ENCODE measurements around the gene MBD1.

The MBD1 gene

GRCh38 chr18:50285631-50286321 lies 4.5 kb upstream of the MBD1 start:
- Histone ChIP-seq H3K4me3 (replicated peaks; ENCODE audit: insufficient read depth, low read length) (peak overlapping the region; percentile 85; the same call in 1 of the 2 replicates), H3K27me3 (ENCODE audit: insufficient read depth, poor library complexity, severe bottlenecking) (no peaks in the 10 kb centered on the region), H3K27ac (replicated peaks) (no peak overlapping the region)
- no peak for TF ChIP-seq SPI1 (IDR thresholded peaks at IDR 0.05; ENCODE audit: borderline replicate concordance, low read depth)
- TF ChIP-seq GABPA (IDR thresholded peaks at IDR 0.05; ENCODE audit: low read depth) = no peak
- no peak for TF ChIP-seq REST (IDR thresholded peaks at IDR 0.05; ENCODE audit: insufficient replicate concordance, low read depth)
- no peak for TF ChIP-seq POLR2AphosphoS5 (IDR thresholded peaks at IDR 0.05; ENCODE audit: low read depth)
- TF ChIP-seq CTCF (IDR thresholded peaks at IDR 0.05; ENCODE audit: insufficient read depth, low read length) = no peak
- DNase-seq (ENCODE audit: low read depth in 1 of 2, low spot score in 1 of 2) = no peak

- no peak overlapping the region for H3K4me3 ChIP-seq (replicated peaks; ENCODE audit: insufficient read depth, low read length)
- TF ChIP-seq GABPA (IDR thresholded peaks at IDR 0.05; ENCODE audit: low read depth) (no peak), CTCF (IDR thresholded peaks at IDR 0.05; ENCODE audit: insufficient read depth, low read length) (no peak), POLR2AphosphoS5 (IDR thresholded peaks at IDR 0.05; ENCODE audit: low read depth) (no peak), REST (IDR thresholded peaks at IDR 0.05; ENCODE audit: insufficient replicate concordance, low read depth) (no peak), SPI1 (IDR thresholded peaks at IDR 0.05; ENCODE audit: borderline replicate concordance, low read depth) (no peak)
- no peaks in the 10 kb centered on the region for H3K27me3 ChIP-seq (ENCODE audit: insufficient read depth, poor library complexity, severe bottlenecking)
- no peak for DNase-seq (ENCODE audit: low read depth in 1 of 2, low spot score in 1 of 2)
- H3K27ac ChIP-seq (replicated peaks) = no peak overlapping the region
Measured at GRCh38 chr18:50285071-50285470, 3.7 kb upstream of the MBD1 start.

- Histone ChIP-seq H3K27me3 (ENCODE audit: insufficient read depth, poor library complexity, severe bottlenecking) (no peaks in the 10 kb centered on the region), H3K27ac (replicated peaks) (no peak overlapping the region), H3K4me3 (replicated peaks; ENCODE audit: insufficient read depth, low read length) (no peak overlapping the region)
- TF ChIP-seq SPI1 (IDR thresholded peaks at IDR 0.05; ENCODE audit: borderline replicate concordance, low read depth) = no peak
- TF ChIP-seq POLR2AphosphoS5 (IDR thresholded peaks at IDR 0.05; ENCODE audit: low read depth) = no peak
- no peak for TF ChIP-seq GABPA (IDR thresholded peaks at IDR 0.05; ENCODE audit: low read depth)
- TF ChIP-seq REST (IDR thresholded peaks at IDR 0.05; ENCODE audit: insufficient replicate concordance, low read depth) = no peak
- no peak for TF ChIP-seq CTCF (IDR thresholded peaks at IDR 0.05; ENCODE audit: insufficient read depth, low read length)
- DNase-seq (ENCODE audit: low read depth in 1 of 2, low spot score in 1 of 2) = no peak
Measured at GRCh38 chr18:50284255-50284885, 3.0 kb upstream of the MBD1 start.

Measured in HL-60 (cell line).